OCI-M1 (cell line): Measurements from ENCODE around the gene F7.

ENCODE experiments used
- DNase-seq: peaks from one replicate; lab custom pipeline; 2025; lab: John Stamatoyannopoulos, UW

Gene F7

DNA sequence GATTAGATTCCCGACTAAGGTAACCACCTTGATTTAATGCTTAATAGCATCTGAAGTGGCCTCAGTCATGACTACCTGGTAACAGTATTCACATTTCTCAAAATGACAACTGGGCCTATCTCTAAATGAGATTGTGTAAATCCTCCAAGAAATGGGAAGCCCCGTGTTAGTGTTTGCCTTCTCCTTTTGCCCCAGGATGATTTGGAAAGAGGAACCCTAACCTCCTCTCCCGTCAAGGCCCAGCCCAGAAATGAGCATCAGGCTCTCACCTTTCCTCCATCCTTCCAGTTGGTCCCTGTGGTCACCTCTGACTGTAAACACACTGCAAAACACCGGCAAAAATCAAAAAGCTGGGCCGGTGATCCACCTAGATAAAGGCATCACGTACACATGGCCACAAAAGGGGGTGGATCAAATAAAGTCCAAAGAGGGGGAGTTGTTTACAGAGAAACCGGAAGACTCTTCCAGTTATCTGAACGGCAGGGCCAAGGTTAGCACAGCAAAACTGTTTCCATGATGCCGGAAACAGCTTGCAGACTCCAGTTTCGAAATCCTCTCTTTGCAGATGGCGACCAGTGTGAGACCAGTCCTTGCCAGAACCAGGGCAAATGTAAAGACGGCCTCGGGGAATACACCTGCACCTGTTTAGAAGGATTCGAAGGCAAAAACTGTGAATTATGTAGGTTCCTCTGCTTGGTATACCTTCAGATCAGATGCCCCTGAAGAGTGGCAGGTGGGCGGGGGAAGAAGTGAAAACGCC lies 33.4 kb downstream of the F7 start:
- peak; percentile 33 for DNase-seq

- DNase-seq = no peak
Observed at GRCh38 chr13:113139577-113139976, 34.0 kb downstream of the F7 start.

DNA sequence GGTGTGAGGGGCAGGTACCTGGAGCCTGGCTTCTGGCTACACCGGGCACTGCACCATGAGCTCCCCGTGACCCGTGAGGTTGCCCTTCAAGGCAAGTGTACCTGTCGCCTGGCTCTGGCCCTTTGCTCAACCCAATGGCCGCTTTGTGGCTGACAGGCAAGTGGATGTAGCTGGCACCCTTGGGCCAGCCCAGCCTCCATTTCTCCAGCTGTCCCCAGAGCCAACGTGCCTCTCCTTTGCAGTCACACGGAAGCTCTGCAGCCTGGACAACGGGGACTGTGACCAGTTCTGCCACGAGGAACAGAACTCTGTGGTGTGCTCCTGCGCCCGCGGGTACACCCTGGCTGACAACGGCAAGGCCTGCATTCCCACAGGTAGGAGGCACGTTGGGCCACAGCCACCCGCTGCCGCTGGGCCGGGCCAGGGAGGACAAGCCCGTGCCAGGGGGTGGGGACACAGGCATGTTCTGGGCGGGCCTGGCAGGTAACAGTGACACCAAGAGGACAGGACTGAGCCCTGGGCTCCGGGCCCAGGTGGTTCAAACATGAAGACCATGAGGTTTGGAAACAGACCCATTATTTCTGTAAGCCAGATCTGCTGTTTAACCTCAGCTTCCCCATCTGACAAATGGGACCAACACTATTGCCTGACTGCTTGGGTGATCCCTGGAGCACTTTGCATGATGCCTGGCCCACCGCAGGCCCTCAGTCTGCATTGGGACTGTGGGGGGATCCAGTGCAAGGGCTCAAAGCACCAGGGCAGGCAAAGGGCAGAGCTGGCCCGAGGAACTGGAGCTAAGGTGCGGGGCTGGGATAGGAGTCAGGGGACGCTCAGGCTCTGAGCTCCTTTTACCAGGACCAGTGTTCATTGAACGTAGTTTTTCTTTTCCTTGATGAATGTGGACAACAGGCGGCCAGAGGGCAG lies 35.3 kb downstream of the F7 start:
- DNase-seq = no peak

GRCh38 chr13:113141601-113141970 lies 36.0 kb downstream of the F7 start:
- DNase-seq = no peak

DNA sequence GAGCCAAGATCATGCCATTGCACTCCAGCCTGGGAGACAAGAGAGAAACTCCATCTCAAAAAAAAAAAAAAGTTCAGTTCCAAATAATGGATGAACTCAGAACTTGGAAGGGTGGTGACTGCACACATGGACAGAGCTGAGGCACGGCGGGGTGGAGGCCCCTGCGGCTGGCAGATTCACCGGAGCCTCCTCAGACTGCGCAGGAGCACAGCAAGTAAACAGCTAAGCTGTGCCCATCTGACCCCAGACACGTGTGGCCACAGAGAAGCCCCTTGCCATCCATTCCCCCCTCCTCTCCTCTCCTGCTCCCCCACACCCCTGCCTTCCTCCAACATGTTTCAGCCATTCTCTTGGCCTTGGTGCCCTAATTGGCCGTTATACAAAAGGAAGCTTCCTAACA lies 37.3 kb downstream of the F7 start:
- DNase-seq = no peak

GRCh38 chr13:113143466-113144254 lies 38.1 kb downstream of the F7 start:
- no peak for DNase-seq

DNA sequence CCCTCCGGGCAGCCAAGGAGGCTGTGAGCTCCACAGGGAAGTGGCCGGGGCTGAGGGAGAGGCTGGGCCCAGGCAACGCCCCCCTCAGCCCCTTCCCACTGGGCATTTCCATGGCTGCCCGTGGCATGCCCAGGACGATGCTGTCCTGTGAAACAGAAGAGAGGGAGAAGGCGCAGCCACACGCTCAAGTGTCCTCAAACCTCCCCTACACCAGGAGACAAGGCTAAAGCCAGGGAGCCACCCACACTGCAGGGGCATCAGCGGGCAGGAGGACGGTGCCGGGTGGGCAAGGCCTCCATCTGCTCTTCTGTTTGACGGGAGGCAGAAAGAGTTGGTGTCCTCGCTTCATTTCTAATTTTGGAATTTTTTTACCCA lies 38.7 kb downstream of the F7 start:
- DNase-seq = no peak

GRCh38 chr13:113145496-113145895 lies 39.9 kb downstream of the F7 start:
- no peak for DNase-seq

DNA sequence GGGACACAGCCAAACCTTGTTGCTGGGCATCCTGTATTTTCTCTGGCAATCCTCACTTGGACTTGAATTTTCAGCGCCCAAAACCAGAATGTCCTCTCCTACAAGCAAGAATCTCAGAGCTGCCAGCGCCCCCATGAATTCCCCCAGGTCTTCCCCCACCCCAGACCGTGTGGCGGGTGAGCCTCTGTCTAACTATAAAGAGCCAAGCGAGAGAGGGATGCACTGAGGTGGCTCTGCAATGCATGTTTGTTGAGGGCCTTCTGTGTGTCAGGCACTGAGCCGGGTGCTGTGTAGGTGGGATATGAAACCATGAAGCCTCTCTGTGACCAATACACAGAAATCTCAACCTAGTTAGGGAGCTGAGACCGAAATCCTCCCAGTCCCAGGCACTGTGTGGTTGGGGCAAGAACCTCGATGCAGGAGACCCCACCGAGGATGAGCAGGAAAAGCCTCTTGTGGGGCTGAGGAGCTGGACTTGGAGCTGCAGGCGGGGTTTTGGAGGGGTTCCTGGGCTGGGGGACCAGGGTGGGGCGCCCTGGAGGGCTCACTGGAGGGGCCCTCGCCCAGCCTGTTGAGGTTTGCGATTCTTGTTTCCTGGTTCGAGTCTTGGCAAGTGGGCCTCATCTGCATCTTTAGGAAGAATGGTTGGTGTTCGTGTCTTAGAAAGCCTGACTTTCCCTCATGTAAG lies 40.5 kb downstream of the F7 start:
- DNase-seq = no peak

GRCh38 chr13:113146750-113147149 lies 41.2 kb downstream of the F7 start:
- no peak for DNase-seq

DNA sequence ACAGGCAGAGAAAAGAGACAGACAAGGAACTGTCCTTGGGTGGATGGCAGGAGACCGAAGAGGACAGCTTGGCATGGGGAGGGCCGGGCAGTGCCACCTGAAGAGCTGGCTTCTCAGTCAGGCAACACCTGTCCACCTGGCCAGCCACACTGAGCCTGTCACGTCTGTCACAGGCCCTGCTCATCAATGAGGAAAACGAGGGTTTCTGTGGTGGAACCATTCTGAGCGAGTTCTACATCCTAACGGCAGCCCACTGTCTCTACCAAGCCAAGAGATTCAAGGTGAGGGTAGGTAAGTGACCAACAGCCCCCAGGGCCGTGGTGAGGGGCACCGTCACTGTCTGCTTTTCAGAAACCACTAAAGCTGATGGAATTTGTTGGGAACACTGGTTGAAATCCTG lies 41.6 kb downstream of the F7 start:
- no peak for DNase-seq

- no peak for DNase-seq
Observed at GRCh38 chr13:113148407-113148806, 42.8 kb downstream of the F7 start.

GRCh38 chr13:113148940-113149503 lies 43.4 kb downstream of the F7 start:
- no peak for DNase-seq

GRCh38 chr13:113149711-113150549 lies 44.3 kb downstream of the F7 start:
- DNase-seq = no peak

- no peak for DNase-seq
Observed at GRCh38 chr13:113150550-113151365, 45.2 kb downstream of the F7 start.

DNA sequence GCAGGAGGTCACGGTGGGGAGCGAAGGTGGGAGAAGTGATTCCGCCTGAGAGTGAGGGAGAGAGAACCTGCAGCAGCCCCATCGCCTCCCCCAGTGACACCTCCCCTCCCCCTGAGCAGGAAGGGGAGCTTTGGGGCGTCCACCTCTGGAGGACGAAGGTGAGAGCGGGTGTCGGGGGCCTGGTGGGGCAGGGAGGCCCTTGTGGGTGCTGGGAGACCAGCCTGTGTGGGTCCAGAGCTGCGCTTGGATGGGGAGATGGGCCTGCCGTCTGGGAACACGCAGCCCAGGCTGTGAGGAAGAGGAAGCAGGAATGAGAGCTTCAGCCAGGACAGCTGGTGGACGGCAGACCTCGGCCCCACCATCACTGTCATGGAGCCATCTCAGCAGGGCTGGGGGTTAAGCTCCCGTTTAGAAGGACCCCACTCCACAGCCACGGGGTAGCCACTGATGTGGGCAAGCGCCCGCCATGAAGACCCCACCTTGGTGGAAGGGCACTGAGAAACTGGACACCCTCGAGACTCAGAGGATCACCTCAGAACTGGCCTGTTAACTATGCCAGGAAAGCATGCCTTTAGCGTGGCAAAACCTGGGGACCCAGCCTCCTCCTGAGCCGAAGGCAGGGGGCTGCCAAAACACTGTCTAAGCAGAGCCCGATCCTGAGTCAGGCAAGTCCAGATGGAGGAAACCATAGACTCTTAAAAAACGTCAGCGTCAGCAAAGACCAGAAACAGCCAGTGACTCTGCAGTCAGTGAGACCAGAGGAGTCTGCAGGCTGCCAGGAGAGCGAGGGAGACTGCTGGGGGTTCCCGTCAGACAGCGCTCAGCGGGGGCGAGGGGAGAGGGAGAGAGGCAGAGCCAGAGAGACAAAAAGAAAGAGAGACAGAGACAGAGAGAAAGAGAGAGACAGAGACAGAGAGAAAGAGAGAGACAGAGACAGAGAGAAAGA lies 46.4 kb downstream of the F7 start:
- no peak for DNase-seq

DNA sequence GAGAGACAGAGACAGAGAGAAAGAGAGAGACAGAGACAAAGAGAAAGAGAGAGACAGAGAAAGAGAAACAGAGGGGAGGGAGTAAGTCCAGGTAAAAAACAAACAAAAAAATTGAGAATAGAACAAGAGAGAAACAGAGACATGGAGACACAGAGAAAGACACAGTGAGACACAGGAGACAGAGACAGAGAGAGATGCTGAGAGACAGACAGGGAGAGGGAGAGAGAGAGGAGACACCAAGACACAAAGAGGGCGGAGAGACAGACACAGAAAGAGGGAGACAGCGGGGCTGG lies 47.0 kb downstream of the F7 start:
- no peak for DNase-seq

DNA sequence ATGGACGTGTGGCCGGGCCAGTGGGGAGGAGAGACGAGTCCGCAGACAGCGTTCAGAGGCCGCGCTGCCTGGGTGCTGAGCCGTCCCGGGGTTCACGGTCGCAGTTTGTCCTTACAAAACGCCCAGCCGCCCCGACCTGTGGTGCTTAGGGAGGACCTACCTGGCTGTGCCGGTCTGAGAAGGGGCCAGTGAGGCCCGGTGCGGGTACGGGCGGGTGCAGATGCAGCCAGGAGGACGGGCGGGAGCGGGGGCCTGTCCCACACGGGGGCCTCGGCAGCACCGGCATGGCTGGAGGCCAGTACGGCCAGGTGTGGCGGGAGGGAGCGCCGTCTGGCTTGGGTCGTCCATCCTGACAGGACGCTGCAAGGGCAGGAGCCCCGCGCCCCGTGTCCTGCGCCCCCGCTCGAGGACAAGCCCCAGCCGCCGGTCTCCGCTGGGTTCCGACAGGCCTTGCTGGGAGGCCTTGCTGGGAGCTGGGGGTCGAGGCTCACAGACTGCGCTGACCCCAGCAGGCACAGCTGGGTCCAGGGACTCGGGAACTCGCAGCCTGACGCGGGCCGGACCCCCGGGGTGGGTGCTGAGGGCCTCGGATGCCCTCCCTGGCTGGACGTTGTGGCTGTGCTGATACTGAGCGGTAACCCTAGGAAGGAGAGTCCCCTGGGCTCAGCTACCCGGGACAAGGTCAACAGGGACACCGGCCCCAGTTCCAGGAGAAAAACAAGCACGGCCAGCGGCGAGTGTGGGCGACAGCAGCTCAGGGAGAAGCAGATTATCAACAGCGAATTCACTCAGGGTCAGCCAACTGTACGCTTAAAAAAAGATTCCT lies 47.6 kb downstream of the F7 start:
- no peak for DNase-seq
